IPS-18c (cell line): ENCODE measurements around the gene RBM39.
"Not testable (repeated sequence)": the region's sequence is repeated elsewhere in the genome, so short reads cannot be mapped to it uniquely, and the experiment has no call there.

Source experiments
- H3K4me3 ChIP-seq: 2 replicates; pipeline ENCODE4 v1.7.0; 2013; ENCODE audit warnings: low read depth, mild to moderate bottlenecking, low read length, moderate library complexity; ENCODE audit not compliant: insufficient read depth
- H3K9me3 ChIP-seq: one replicate; pipeline ENCODE4 v1.6.1; 2013; ENCODE audit warnings: mild to moderate bottlenecking, low read length, moderate library complexity; ENCODE audit not compliant: control insufficient read depth, insufficient read depth

RBM39 gene

GRCh38 chr20:35718321-35718720 lies 23.7 kb downstream of the RBM39 start:
- not testable (repeated sequence) for H3K9me3 ChIP-seq, H3K4me3 ChIP-seq

GRCh38 chr20:35716330-35716729 lies 25.7 kb downstream of the RBM39 start:
- Histone ChIP-seq H3K4me3 (no peak overlapping the region), H3K9me3 (no peaks in the 10 kb centered on the region)

GRCh38 chr20:35715652-35716051 lies 26.4 kb downstream of the RBM39 start:
- no peaks in the 10 kb centered on the region for H3K9me3 ChIP-seq

GRCh38 chr20:35714127-35714526 lies 27.9 kb downstream of the RBM39 start:
- H3K4me3 ChIP-seq, result no peak overlapping the region

More at GRCh38 chr20:35715652-35716051, 26.4 kb downstream of the RBM39 start:
- H3K4me3 ChIP-seq, result no peak overlapping the region

GRCh38 chr20:35713120-35713519 lies 28.9 kb downstream of the RBM39 start:
- H3K4me3 ChIP-seq, H3K9me3 ChIP-seq: not testable (repeated sequence)

More at GRCh38 chr20:35714127-35714526, 27.9 kb downstream of the RBM39 start:
- no peaks in the 10 kb centered on the region for H3K9me3 ChIP-seq

GRCh38 chr20:35711588-35712209 lies 30.4 kb downstream of the RBM39 start:
- no peak overlapping the region for H3K4me3 ChIP-seq

GRCh38 chr20:35710884-35711587 lies 31.0 kb downstream of the RBM39 start:
- no peak overlapping the region for H3K4me3 ChIP-seq
- H3K9me3 ChIP-seq, result no peaks in the 10 kb centered on the region

More at GRCh38 chr20:35711588-35712209, 30.4 kb downstream of the RBM39 start:
- no peaks in the 10 kb centered on the region for H3K9me3 ChIP-seq

GRCh38 chr20:35710039-35710438 lies 32.0 kb downstream of the RBM39 start:
- Histone ChIP-seq H3K9me3 (no peaks in the 10 kb centered on the region), H3K4me3 (no peak overlapping the region)

- Histone ChIP-seq H3K4me3 (no peak overlapping the region), H3K9me3 (no peaks in the 10 kb centered on the region)
These were observed 32.8 kb downstream of the RBM39 start for GRCh38 chr20:35709259-35709658.

GRCh38 chr20:35708502-35708901 lies 33.6 kb downstream of the RBM39 start:
- no peaks in the 10 kb centered on the region for H3K9me3 ChIP-seq

GRCh38 chr20:35706591-35707529 lies 35.2 kb downstream of the RBM39 start:
- not testable (repeated sequence) for H3K9me3 ChIP-seq

More at GRCh38 chr20:35708502-35708901, 33.6 kb downstream of the RBM39 start:
- no peak overlapping the region for H3K4me3 ChIP-seq

GRCh38 chr20:35705894-35706293 lies 36.2 kb downstream of the RBM39 start:
- H3K9me3 ChIP-seq, H3K4me3 ChIP-seq: not testable (repeated sequence)

More at GRCh38 chr20:35706591-35707529, 35.2 kb downstream of the RBM39 start:
- H3K4me3 ChIP-seq, result not testable (repeated sequence)

GRCh38 chr20:35704514-35705261 lies 37.4 kb downstream of the RBM39 start:
- no peak overlapping the region for H3K4me3 ChIP-seq
- H3K9me3 ChIP-seq, result no peaks in the 10 kb centered on the region

- Histone ChIP-seq H3K9me3 (no peaks in the 10 kb centered on the region), H3K4me3 (no peak overlapping the region)
These were observed 39.0 kb downstream of the RBM39 start for GRCh38 chr20:35702824-35703695.

- H3K4me3 ChIP-seq, result no peak overlapping the region
- H3K9me3 ChIP-seq, result no peaks in the 10 kb centered on the region
These were observed 39.8 kb downstream of the RBM39 start for GRCh38 chr20:35702051-35702823.
